Endothelial cell of umbilical vein (primary cell): ENCODE results near the gene NFKB2. TPM values are rescaled to one million over a fixed set of nuclear protein-coding genes. Genes with fewer than 3 reads are reported as not detected.

Source experiments
- BruUV-seq: library from RNA; stranded (reverse); fragments of 400-500 nt; replicated peaks from 2 replicates; lab custom pipeline; 2021; lab: Mats Ljungman, UMichigan
- CTCF ChIA-PET: fragments of 300-600, 350-600 bp; sonication (Branson Sonifier 250); formaldehyde crosslinking; loops from one replicate; lab custom pipeline; 2021; ENCODE audit warnings: antibody characterized with exemption, inconsistent platforms; lab: Charles Lee
- POLR2A ChIA-PET: fragments of 300-600, 350-600 bp; sonication (Branson Sonifier 250); formaldehyde crosslinking; loops from one replicate; lab custom pipeline; 2021; ENCODE audit warnings: antibody characterized with exemption, inconsistent platforms; lab: Charles Lee
- DNase-seq: peaks from one replicate; pipeline ENCODE4 v3.0.0-alpha.2; 2011; ENCODE audit warnings: low read depth, low spot score
- FAIRE-seq: peaks from 2 replicates; lab custom pipeline; 2011; peaks lifted over from hg19 to GRCh38; lab: Jason Lieb, UNC
- H2AFZ ChIP-seq: 2 replicates; pipeline ENCODE4 v1.6.0; 2012; ENCODE audit warnings: low read depth, low read length, control low read depth, inconsistent platforms
- H3K27ac ChIP-seq: 2 replicates; pipeline ENCODE4 v1.5.1; 2011; ENCODE audit warnings: low read depth, mild to moderate bottlenecking, control low read depth, low read length, moderate library complexity; ENCODE audit not compliant: insufficient read depth
- H3K27me3 ChIP-seq, 2 experiments: 2 replicates each; pipeline versions ENCODE4 v1.6.0 to v1.6.1; 2011; ENCODE audit warnings: low read length in 2 of 2, mixed read lengths in 1 of 2; ENCODE audit not compliant: control insufficient read depth in 2 of 2, insufficient read depth in 2 of 2
- H3K36me3 ChIP-seq, 2 experiments: 2 replicates in 1 of 2; 3 replicates in 1 of 2; pipeline ENCODE4 v1.5.1; 2011; ENCODE audit warnings: low read length in 2 of 2, mild to moderate bottlenecking in 1 of 2, moderate library complexity in 1 of 2; ENCODE audit not compliant: control insufficient read depth in 2 of 2, insufficient read depth in 2 of 2; ENCODE audit errors: extremely low read depth in 1 of 2
- H3K4me1 ChIP-seq: 3 replicates; pipeline ENCODE4 v1.5.1; 2011; ENCODE audit warnings: mild to moderate bottlenecking, low read length; ENCODE audit not compliant: control insufficient read depth, insufficient read depth; ENCODE audit errors: extremely low read depth
- H3K4me2 ChIP-seq: 2 replicates; pipeline ENCODE4 v1.6.1; 2011; ENCODE audit warnings: low read length, control low read depth, mixed read lengths; ENCODE audit not compliant: insufficient read depth
- H3K4me3 ChIP-seq, 3 experiments: fragments of 200-600 bp in 1 of 3; sonication (generic), shearing (Covaris generic) in 1 of 3; replicated peaks in 1 of 3; 2 replicates each; pipeline ENCODE4 v1.5.1; 2011 to 2016; ENCODE audit warnings: control low read depth in 3 of 3, low read length in 3 of 3, mild to moderate bottlenecking in 2 of 3, inconsistent platforms in 1 of 3, low read depth in 1 of 3, moderate library complexity in 1 of 3; ENCODE audit not compliant: insufficient read depth in 1 of 3
- H3K79me2 ChIP-seq: 2 replicates; pipeline ENCODE4 v1.6.0; 2012; ENCODE audit warnings: low read length, inconsistent platforms; ENCODE audit not compliant: control insufficient read depth, insufficient read depth
- H3K9ac ChIP-seq: replicated peaks from 2 replicates; pipeline ENCODE3; 2011; ENCODE audit warnings: low read length, control low read depth; ENCODE audit not compliant: insufficient read depth; ENCODE audit errors: extremely low read depth
- H3K9me1 ChIP-seq: replicated peaks from 3 replicates; pipeline ENCODE4 v1.6.0; 2011; ENCODE audit warnings: mild to moderate bottlenecking, low read length; ENCODE audit not compliant: control insufficient read depth, insufficient read depth; ENCODE audit errors: extremely low read depth
- H3K9me3 ChIP-seq: replicated peaks from 2 replicates; pipeline ENCODE4 v1.5.1; 2012; ENCODE audit warnings: low read length, inconsistent platforms; ENCODE audit not compliant: control insufficient read depth, insufficient read depth
- H4K20me1 ChIP-seq: replicated peaks from 2 replicates; pipeline ENCODE3; 2011; ENCODE audit warnings: mild to moderate bottlenecking, low read length; ENCODE audit not compliant: control insufficient read depth, insufficient read depth; ENCODE audit errors: extremely low read depth
- CTCF ChIP-seq, 2 donors: IDR thresholded peaks; 1 replicate in 1 of 2; 2 replicates in 1 of 2; pipeline ENCODE4 v1.5.1; 2011; ENCODE audit warnings: low read length in 2 of 2, mild to moderate bottlenecking in 2 of 2, moderate library complexity in 2 of 2, control low read depth in 1 of 2, inconsistent platforms in 1 of 2, low read depth in 1 of 2; ENCODE audit not compliant: insufficient read depth in 1 of 2; ENCODE audit errors: extremely low read depth in 1 of 2
- EZH2 ChIP-seq: IDR thresholded peaks from 2 replicates; pipeline ENCODE4 v1.6.1; 2012; ENCODE audit warnings: borderline replicate concordance, low read depth, mild to moderate bottlenecking, moderate library complexity, low read length, inconsistent platforms; ENCODE audit not compliant: severe bottlenecking
- FOS ChIP-seq: IDR thresholded peaks from 2 replicates; pipeline ENCODE4 v1.6.1; 2011; ENCODE audit warnings: mild to moderate bottlenecking, low read length, moderate library complexity, borderline replicate concordance; ENCODE audit not compliant: insufficient read depth
- GATA2 ChIP-seq: IDR thresholded peaks from 2 replicates; pipeline ENCODE4 v1.7.0; 2011; ENCODE audit warnings: low read depth, mild to moderate bottlenecking, moderate library complexity, mixed read lengths, low read length; ENCODE audit not compliant: insufficient read length, insufficient read depth
- JUN ChIP-seq: IDR thresholded peaks from 2 replicates; pipeline ENCODE4 v1.6.1; 2011; ENCODE audit warnings: borderline replicate concordance, low read depth; ENCODE audit not compliant: insufficient read length, insufficient read depth
- MYC ChIP-seq: IDR thresholded peaks from one replicate; pipeline ENCODE4 v1.6.1; 2011; ENCODE audit warnings: mild to moderate bottlenecking, low read depth, low read length
- POLR2A ChIP-seq: IDR thresholded peaks from 2 replicates; pipeline ENCODE4 v1.6.1; 2012; ENCODE audit warnings: low read depth, mild to moderate bottlenecking, control low read depth, low read length
- POLR2AphosphoS5 ChIP-seq: IDR thresholded peaks from 2 replicates; pipeline ENCODE4 v1.6.1; 2012; ENCODE audit warnings: low read depth, mild to moderate bottlenecking, control low read depth, low read length, moderate library complexity; ENCODE audit not compliant: insufficient read depth
- dilution Hi-C: fragments of 300-500 bp; cut with MboI; formaldehyde crosslinking; loops from one replicate; pipeline ENCODE4 v1.15.0; 2019; ENCODE audit warnings: low sequenced_read_pairs; ENCODE audit not compliant: extremely low pct_ligation_motif_present
- intact Hi-C: fragments of 100-400 bp; cut with micrococcal nuclease; formaldehyde crosslinking; loops from one replicate; pipeline ENCODE4 v1.10.0; 2022
- polyA plus RNA-seq, 4 experiments: library from polyadenylated mRNA; depleted of rRNA in 3 of 4; stranded (reverse) in 3 of 4; unstranded in 1 of 4; fragments of >200 nt; gene quantifications; 2 replicates each; pipeline versions ENCODE4 v1.2.1 to v1.2.3, GENCODE V29; 2011 to 2012; ENCODE audit warnings: missing spikeins in 1 of 4
- total RNA-seq: library from RNA; stranded (reverse); gene quantifications from 2 replicates; pipeline ENCODE4 v1.2.3, GENCODE V29; 2021
- TF ChIP-seq, protein P1 (sequence below): IDR thresholded peaks from 2 replicates; pipeline ENCODE4 v1.6.1; 2011; ENCODE audit not compliant: insufficient read depth, insufficient read length

Gene NFKB2
- total and polyA plus RNA-seq, 2 donors (not counting 3 experiments of a cell fraction or from before 2014, with no cell fraction given): 21.0 to 25.6 TPM

DNA sequence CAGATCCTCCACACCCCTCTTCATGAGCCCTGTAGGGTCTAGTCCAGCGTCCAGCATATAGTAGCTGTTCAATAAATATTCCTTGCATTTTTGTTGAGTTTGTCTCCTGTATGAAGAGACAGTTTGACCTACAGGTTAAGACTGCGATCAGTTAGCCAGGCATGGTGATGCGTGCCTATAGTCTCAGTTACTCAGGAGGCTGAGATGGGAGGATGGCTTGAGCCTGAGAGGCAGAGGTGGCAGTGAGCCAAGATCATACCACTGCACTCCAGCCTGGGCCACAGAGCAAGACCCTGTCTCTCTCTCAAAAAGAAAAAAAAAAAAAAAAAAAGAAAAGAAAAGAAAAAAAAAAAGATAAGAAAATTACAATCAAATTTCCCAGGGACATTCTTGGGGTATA is 42.0 kb downstream of the NFKB2 start:
- no peak overlapping the region for H3K4me2 ChIP-seq
- no peak overlapping the region for H2AFZ ChIP-seq
- no peaks in the 10 kb centered on the region for H3K79me2 ChIP-seq
- no TSS peak for BruUV-seq
- DNase-seq (no peak), FAIRE-seq (no peak)
- dilution Hi-C loops (no loop called here), intact Hi-C loops (no loop called here)
- ChIA-PET CTCF (no interaction called here), POLR2A (no interaction called here)
- H3K36me3 ChIP-seq: no peaks in the 10 kb centered on the region
- peaks cover 13 to 24% of the 10 kb centered on the region in 2 experiments for H3K27me3 ChIP-seq
- no peak overlapping the region for H3K9ac ChIP-seq
- TF ChIP-seq FOS (no peak), POLR2A (no peak), MYC (no peak), POLR2AphosphoS5 (no peak), GATA2 (no peak), CTCF (IDR thresholded peaks at IDR 0.05; ENCODE audit: extremely low read depth in 1 of 2, insufficient read depth in 1 of 2, low read depth in 1 of 2, low read length in 2 of 2) (no peak), JUN (no peak), EZH2 (no peak)
- TF ChIP-seq, protein P1, sequence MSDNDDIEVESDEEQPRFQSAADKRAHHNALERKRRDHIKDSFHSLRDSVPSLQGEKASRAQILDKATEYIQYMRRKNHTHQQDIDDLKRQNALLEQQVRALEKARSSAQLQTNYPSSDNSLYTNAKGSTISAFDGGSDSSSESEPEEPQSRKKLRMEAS: no peak
- no peaks in the 10 kb centered on the region for H3K4me1 ChIP-seq
- H3K9me3 ChIP-seq: no peaks in the 10 kb centered on the region
- H3K4me3 ChIP-seq: no peak overlapping the region
- no peaks in the 10 kb centered on the region for H4K20me1 ChIP-seq
- H3K27ac ChIP-seq: no peak overlapping the region
- H3K9me1 ChIP-seq: no peaks in the 10 kb centered on the region
